HepG2 (cell line): ENCODE measurements around the gene RAD50. TPM values are rescaled to one million over a fixed set of nuclear protein-coding genes. Genes with fewer than 3 reads are reported as not detected.

Experiments
- ARID5B ChIP-seq: IDR thresholded peaks from 2 replicates; pipeline ENCODE4 v1.4.0; 2020; ENCODE audit warnings: mild to moderate bottlenecking, missing genetic modification reagents
- CENPT ChIP-seq: sonication (generic); formaldehyde crosslinking; IDR thresholded peaks from 2 replicates; pipeline ENCODE4 v1.8.0; 2022; ENCODE audit warnings: low read depth, mild to moderate bottlenecking, moderate library complexity, missing genetic modification reagents
- EP300 ChIP-seq, 3 experiments: sonication (generic) in 1 of 3; formaldehyde crosslinking in 1 of 3; IDR thresholded peaks; 2 replicates each; pipeline versions ENCODE4 v1.5.1 to v1.6.1; 2011 to 2020; ENCODE audit warnings: low read depth in 2 of 3, low read length in 2 of 3, borderline replicate concordance in 1 of 3, improper control_type of control experiment in 1 of 3, mild to moderate bottlenecking in 1 of 3, missing genetic modification reagents in 1 of 3, moderate library complexity in 1 of 3
- ETV5 ChIP-seq: IDR thresholded peaks from 2 replicates; pipeline ENCODE4 v1.6.1; 2018; ENCODE audit warnings: missing biosample characterization, missing genetic modification reagents, inconsistent platforms, borderline replicate concordance
- KLF16 ChIP-seq, 2 experiments: sonication (generic) in 1 of 2; formaldehyde crosslinking in 1 of 2; IDR thresholded peaks; 2 replicates each; pipeline versions ENCODE4 v1.6.1 to v1.8.0; 2016 to 2023; ENCODE audit warnings: missing genetic modification reagents in 2 of 2, missing compliant biosample characterization in 1 of 2
- MEF2D ChIP-seq: sonication (generic); formaldehyde crosslinking; IDR thresholded peaks from 2 replicates; pipeline ENCODE4 v1.5.1; 2020; ENCODE audit warnings: mild to moderate bottlenecking, missing genetic modification reagents
- NCOR1 ChIP-seq: fragments of 200-600 bp; sonication (generic); IDR thresholded peaks from 2 replicates; pipeline ENCODE4 v1.7.0; 2017; ENCODE audit warnings: antibody characterized with exemption, low read length, borderline replicate concordance
- SAP130 ChIP-seq: IDR thresholded peaks from 2 replicates; pipeline ENCODE4 v1.6.1; 2016; ENCODE audit warnings: low read depth
- SETDB1 ChIP-seq: sonication (generic); formaldehyde crosslinking; IDR thresholded peaks from 2 replicates; pipeline ENCODE4 v1.5.1; 2020; ENCODE audit warnings: missing genetic modification reagents, mild to moderate bottlenecking, borderline replicate concordance
- TMF1 ChIP-seq: sonication (generic); formaldehyde crosslinking; IDR thresholded peaks from 2 replicates; pipeline ENCODE4 v1.8.1; 2022; ENCODE audit warnings: low read depth, missing genetic modification reagents
- ZNF746 ChIP-seq: sonication (generic); formaldehyde crosslinking; IDR thresholded peaks from 2 replicates; pipeline ENCODE4 v1.8.0; 2022; ENCODE audit warnings: mild to moderate bottlenecking, missing genetic modification reagents
- polyA plus RNA-seq, 8 experiments: library from polyadenylated mRNA; depleted of rRNA in 3 of 8; stranded (reverse) in 7 of 8; unstranded in 1 of 8; fragments of >200 nt; fragmentation: Illumina TruSeq in 4 of 8; extraction: Trizol in 4 of 8; gene quantifications; 2 replicates each; pipeline versions ENCODE4 v1.2.1 to v1.2.3, GENCODE V29; 2011 to 2016; ENCODE audit warnings: low read depth in 4 of 8, missing spikeins in 1 of 8, mixed read lengths in 1 of 8; ENCODE audit not compliant: insufficient read depth in 1 of 8
- total RNA-seq, 5 experiments: library from RNA; depleted of rRNA; stranded (reverse); fragments of >200 nt; fragmentation: Illumina TruSeq; extraction: Trizol; gene quantifications; 2 replicates each; pipeline ENCODE4 v1.2.3, GENCODE V29; 2016; ENCODE audit warnings: low read depth in 1 of 5

RAD50 gene
- total and polyA plus RNA-seq, 2 of the 13 experiments (the other 11 are each of a cell fraction or from before 2014, with no cell fraction given): 19.2 to 23.4 TPM

GRCh38 chr5:132557478-132558172, 848 bp downstream of the RAD50 start (continued):
- no peak for TF ChIP-seq TMF1
- TF ChIP-seq SETDB1 (CRISPR knock-in tag): no peak
- no peak for TF ChIP-seq CENPT
- peak; percentile 77; the same call in 1 of the 2 replicates for TF ChIP-seq NCOR1
- TF ChIP-seq KLF16 (CRISPR knock-in tag; IDR thresholded peaks at IDR 0.05): peak in 1 of 2 experiments; percentile 6; a peak in 1 of 4 replicates
- TF ChIP-seq ETV5: peak; percentile 91
- peak; percentile 62 for TF ChIP-seq SAP130
- peak; percentile 77 for TF ChIP-seq ARID5B
- peak in 1 of 2 experiments; percentile 41; a peak in 1 of 4 replicates for TF ChIP-seq EP300 (IDR thresholded peaks at IDR 0.05; ENCODE audit: low read depth in 2 of 2, low read length in 2 of 2)
- TF ChIP-seq EP300 (CRISPR knock-in tag; IDR thresholded peaks at IDR 0.05; ENCODE audit: borderline replicate concordance): no peak
- no peak; the same call in 1 of the 2 replicates for TF ChIP-seq ZNF746 (CRISPR knock-in tag)
- no peak for TF ChIP-seq MEF2D
